MM.1S (cell line): ENCODE data around the gene GJC1.

Experiments used
- DNase-seq: peaks from one replicate; pipeline ENCODE4 v3.0.0-alpha.2; 2015
- H2AFZ ChIP-seq: fragments of 300-600 bp; sonication (generic); 2 replicates; pipeline ENCODE4 v1.6.0; 2016; ENCODE audit warnings: antibody characterized with exemption, low read length
- H3F3A ChIP-seq: fragments of 300-600 bp; sonication (generic); 2 replicates; pipeline ENCODE4 v1.6.1; 2016; ENCODE audit warnings: mild to moderate bottlenecking, antibody characterized with exemption, low read length, moderate library complexity, mixed read lengths; ENCODE audit not compliant: insufficient read depth
- H3K27ac ChIP-seq: fragments of 300-600 bp; sonication (generic); 2 replicates; pipeline ENCODE4 v1.5.1; 2016; ENCODE audit warnings: mild to moderate bottlenecking, low read length
- H3K27me3 ChIP-seq: fragments of 300-600 bp; sonication (generic); replicated peaks from 2 replicates; pipeline ENCODE4 v1.6.0; 2016; ENCODE audit warnings: low read length; ENCODE audit not compliant: insufficient read depth
- H3K36me3 ChIP-seq: fragments of 300-600 bp; sonication (generic); replicated peaks from 2 replicates; pipeline ENCODE4 v1.6.1; 2016; ENCODE audit warnings: mild to moderate bottlenecking, low read length, mixed read lengths; ENCODE audit not compliant: insufficient read depth
- H3K4me1 ChIP-seq: fragments of 300-600 bp; sonication (generic); 2 replicates; pipeline ENCODE4 v1.6.1; 2016; ENCODE audit warnings: low read length, mixed read lengths
- H3K4me2 ChIP-seq: fragments of 300-600 bp; sonication (generic); 2 replicates; pipeline ENCODE4 v1.6.0; 2016; ENCODE audit warnings: low read depth, low read length
- H3K4me3 ChIP-seq: fragments of 300-600 bp; sonication (generic); 2 replicates; pipeline ENCODE4 v1.5.1; 2016; ENCODE audit warnings: low read length, mixed read lengths
- H3K79me2 ChIP-seq: fragments of 300-600 bp; sonication (generic); 2 replicates; pipeline ENCODE4 v1.6.1; 2016; ENCODE audit warnings: mixed run types, low read length, mixed read lengths
- H3K9ac ChIP-seq: fragments of 300-600 bp; sonication (generic); 2 replicates; pipeline ENCODE4 v1.6.1; 2016; ENCODE audit warnings: low read length, mixed read lengths
- H3K9me2 ChIP-seq: fragments of 300-600 bp; sonication (generic); replicated peaks from 2 replicates; pipeline ENCODE4 v1.6.1; 2016; ENCODE audit warnings: mild to moderate bottlenecking, low read length, mixed read lengths; ENCODE audit not compliant: insufficient read depth
- H3K9me3 ChIP-seq: fragments of 300-600 bp; sonication (generic); replicated peaks from 2 replicates; pipeline ENCODE4 v1.6.1; 2016; ENCODE audit warnings: mild to moderate bottlenecking, low read length, mixed read lengths; ENCODE audit not compliant: insufficient read depth
- H4K20me1 ChIP-seq: fragments of 300-600 bp; sonication (generic); 2 replicates; pipeline ENCODE4 v1.6.1; 2016; ENCODE audit warnings: mild to moderate bottlenecking, low read length, moderate library complexity, mixed read lengths; ENCODE audit not compliant: insufficient read depth
- EZH2 ChIP-seq: fragments of 300-600 bp; sonication (generic); optimal IDR thresholded peaks from 2 replicates; pipeline ENCODE3; 2017; ENCODE audit warnings: low read depth, mild to moderate bottlenecking, antibody characterized with exemption, low read length, mixed read lengths
- EZH2phosphoT487 ChIP-seq: fragments of 300-600 bp; sonication (generic); IDR thresholded peaks from 2 replicates; pipeline ENCODE4 v1.6.1; 2018; ENCODE audit warnings: antibody characterized with exemption, low read length
- TF ChIP-seq, protein P1 (sequence below): fragments of 300-600 bp; sonication (generic); IDR thresholded peaks from 2 replicates; pipeline ENCODE4 v1.5.1; 2016; ENCODE audit warnings: antibody characterized with exemption, low read length, mixed read lengths

Gene GJC1

DNA sequence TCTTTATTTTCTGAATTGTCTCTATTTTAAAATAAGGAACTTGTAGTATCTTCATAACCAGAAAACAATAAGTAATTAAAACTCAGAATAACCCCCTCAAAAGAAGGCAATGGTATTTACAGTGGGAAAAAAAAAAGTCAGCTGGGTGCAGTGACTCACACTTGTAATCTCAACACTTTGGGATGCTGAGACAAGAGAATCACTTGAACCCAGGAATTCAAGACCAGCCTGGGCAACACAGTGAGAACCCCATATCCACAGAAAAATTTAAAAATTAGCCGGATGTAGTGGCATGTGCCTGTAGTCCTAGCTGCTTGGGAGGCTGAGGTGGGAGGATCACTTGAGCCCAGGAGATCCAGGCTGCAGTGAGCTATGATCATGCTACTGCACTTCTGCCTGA, 37.8 kb downstream of the GJC1 start:
- no peak for DNase-seq
- H3K27ac ChIP-seq: no peak overlapping the region
- no peaks in the 10 kb centered on the region for H3K36me3 ChIP-seq
- H4K20me1 ChIP-seq: no peaks in the 10 kb centered on the region
- H3K4me1 ChIP-seq: no peaks in the 10 kb centered on the region
- H3K4me2 ChIP-seq: no peak overlapping the region
- H3K9ac ChIP-seq: no peak overlapping the region
- no peak overlapping the region for H2AFZ ChIP-seq
- no peaks in the 10 kb centered on the region for H3K9me2 ChIP-seq
- H3K79me2 ChIP-seq: no peaks in the 10 kb centered on the region
- no peak for TF ChIP-seq EZH2
- TF ChIP-seq, protein P1, sequence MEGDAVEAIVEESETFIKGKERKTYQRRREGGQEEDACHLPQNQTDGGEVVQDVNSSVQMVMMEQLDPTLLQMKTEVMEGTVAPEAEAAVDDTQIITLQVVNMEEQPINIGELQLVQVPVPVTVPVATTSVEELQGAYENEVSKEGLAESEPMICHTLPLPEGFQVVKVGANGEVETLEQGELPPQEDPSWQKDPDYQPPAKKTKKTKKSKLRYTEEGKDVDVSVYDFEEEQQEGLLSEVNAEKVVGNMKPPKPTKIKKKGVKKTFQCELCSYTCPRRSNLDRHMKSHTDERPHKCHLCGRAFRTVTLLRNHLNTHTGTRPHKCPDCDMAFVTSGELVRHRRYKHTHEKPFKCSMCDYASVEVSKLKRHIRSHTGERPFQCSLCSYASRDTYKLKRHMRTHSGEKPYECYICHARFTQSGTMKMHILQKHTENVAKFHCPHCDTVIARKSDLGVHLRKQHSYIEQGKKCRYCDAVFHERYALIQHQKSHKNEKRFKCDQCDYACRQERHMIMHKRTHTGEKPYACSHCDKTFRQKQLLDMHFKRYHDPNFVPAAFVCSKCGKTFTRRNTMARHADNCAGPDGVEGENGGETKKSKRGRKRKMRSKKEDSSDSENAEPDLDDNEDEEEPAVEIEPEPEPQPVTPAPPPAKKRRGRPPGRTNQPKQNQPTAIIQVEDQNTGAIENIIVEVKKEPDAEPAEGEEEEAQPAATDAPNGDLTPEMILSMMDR: no peak
- no peak for TF ChIP-seq EZH2phosphoT487
- H3K9me3 ChIP-seq: no peaks in the 10 kb centered on the region
- no peaks in the 10 kb centered on the region for H3F3A ChIP-seq
- no peak overlapping the region for H3K4me3 ChIP-seq
- H3K27me3 ChIP-seq: no peaks in the 10 kb centered on the region

DNA sequence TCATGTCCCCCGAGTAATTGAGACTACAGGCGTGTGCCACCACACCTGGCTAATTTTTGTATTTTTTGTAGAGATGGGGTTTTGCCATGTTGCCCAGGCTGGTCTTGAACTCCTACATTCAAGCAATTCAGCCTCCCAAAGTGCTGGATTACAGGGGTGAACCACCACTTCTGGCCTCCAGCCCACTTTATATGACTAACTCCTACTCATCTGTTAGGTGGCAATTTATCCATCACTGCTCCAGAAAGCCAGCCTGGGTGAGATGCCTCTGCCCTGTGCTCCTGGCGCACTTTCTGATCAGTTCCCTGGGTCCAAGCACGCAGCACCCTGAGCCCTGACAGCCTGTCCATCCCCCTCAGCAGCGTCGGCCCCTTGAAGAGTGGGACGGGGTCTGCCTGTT, 41.9 kb downstream of the GJC1 start:
- H4K20me1 ChIP-seq: no peaks in the 10 kb centered on the region
- no peak overlapping the region for H3K9ac ChIP-seq
- H3K4me2 ChIP-seq: no peak overlapping the region
- no peak overlapping the region for H2AFZ ChIP-seq
- no peaks in the 10 kb centered on the region for H3F3A ChIP-seq
- H3K4me1 ChIP-seq: no peaks in the 10 kb centered on the region
- no peak overlapping the region for H3K27ac ChIP-seq
- TF ChIP-seq EZH2 (no peak), EZH2phosphoT487 (no peak)
- TF ChIP-seq, protein P1: no peak
- H3K4me3 ChIP-seq: no peak overlapping the region
- no peaks in the 10 kb centered on the region for H3K36me3 ChIP-seq
- no peaks in the 10 kb centered on the region for H3K9me2 ChIP-seq
- H3K79me2 ChIP-seq: no peaks in the 10 kb centered on the region
- H3K9me3 ChIP-seq: no peaks in the 10 kb centered on the region
- H3K27me3 ChIP-seq: no peaks in the 10 kb centered on the region; the same call in 1 of the 2 replicates
- no peak for DNase-seq

DNA sequence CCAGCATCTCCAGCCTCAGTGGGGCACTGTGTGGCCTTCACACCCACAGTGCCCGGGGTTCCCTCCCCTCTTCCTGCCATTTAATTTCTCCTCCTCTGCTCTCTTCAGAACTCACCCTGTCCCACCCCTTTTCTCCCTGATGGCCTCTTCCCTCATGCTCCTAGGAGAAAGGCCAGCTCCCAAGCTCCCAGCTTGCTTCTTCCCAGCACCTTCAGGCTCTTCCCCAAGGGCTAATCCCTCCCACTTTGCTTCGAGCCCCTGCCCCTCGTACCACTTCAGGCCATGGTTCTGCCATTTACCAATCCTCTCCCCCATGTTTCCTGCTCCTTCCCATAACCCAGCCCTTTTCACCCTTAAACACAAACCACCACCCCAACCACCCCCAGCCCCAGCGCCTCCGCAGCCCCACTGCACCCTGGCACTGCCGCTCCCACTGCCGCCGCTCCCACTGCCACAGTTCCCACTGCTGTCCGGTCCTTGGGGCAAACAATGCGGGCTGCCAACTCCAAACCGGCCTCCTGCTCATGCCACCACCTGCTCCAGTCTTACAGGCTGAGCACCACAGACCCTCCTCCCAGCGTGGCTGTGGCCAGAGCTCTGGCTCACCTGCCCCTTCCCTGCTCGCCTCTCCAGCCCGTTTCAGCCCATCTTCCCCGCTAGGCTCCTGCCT, 42.7 kb downstream of the GJC1 start:
- Histone ChIP-seq H3K4me3 (no peak overlapping the region), H3K9me2 (no peaks in the 10 kb centered on the region), H3K9me3 (no peaks in the 10 kb centered on the region), H3K9ac (no peak overlapping the region), H3K79me2 (no peaks in the 10 kb centered on the region), H3K27ac (no peak overlapping the region), H3K4me1 (no peaks in the 10 kb centered on the region), H3K4me2 (no peak overlapping the region), H4K20me1 (no peaks in the 10 kb centered on the region), H3K36me3 (no peaks in the 10 kb centered on the region), H2AFZ (no peak overlapping the region), H3F3A (no peaks in the 10 kb centered on the region), H3K27me3 (no peaks in the 10 kb centered on the region; the same call in 1 of the 2 replicates)
- no peak for DNase-seq
- TF ChIP-seq EZH2phosphoT487 (no peak), EZH2 (no peak)
- TF ChIP-seq, protein P1: no peak
